Measurements from ENCODE around the gene IL5RA.

Gene IL5RA, protein sequence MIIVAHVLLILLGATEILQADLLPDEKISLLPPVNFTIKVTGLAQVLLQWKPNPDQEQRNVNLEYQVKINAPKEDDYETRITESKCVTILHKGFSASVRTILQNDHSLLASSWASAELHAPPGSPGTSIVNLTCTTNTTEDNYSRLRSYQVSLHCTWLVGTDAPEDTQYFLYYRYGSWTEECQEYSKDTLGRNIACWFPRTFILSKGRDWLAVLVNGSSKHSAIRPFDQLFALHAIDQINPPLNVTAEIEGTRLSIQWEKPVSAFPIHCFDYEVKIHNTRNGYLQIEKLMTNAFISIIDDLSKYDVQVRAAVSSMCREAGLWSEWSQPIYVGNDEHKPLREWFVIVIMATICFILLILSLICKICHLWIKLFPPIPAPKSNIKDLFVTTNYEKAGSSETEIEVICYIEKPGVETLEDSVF

DNA sequence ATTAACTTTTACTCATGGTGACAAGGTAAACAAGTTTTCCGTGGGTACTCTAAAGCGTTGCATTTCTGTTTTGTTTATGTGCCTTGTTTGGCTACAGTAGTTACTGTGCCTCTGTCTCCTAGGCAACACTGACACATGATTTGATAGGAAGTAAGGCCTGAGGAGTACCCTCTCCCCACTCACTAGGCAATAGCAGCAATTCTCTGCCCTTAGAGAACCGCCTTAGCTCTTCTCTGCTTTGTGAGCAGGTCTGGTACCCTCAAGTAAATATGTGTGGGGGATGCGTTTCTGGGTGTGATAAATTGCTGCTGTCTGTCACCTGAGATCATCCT lies at the start of gene IL5RA:
TSS of gene IL5RA (minus strand) at position 76 of the 332 bp plus-strand sequence. CDS start 5,390 bp downstream, outside the sequence.
- DNase-seq, result no peak

DNA sequence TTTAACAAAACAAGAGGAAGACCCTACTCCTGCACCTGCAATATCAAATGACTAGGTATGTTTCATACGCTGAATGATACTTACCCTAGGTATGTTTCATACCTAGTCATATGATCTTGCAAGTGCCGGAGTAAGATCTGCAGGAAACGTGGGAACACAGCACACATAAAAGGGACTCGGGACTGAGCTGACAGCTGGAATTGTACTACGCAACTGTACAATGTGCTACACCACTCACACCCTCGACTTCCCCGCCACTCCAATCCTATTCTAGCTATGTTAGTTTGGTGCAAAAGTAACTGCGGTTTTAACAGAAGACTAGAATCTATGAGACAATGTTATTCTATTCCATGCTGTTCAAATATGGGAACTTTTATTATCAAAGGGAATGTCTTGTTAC lies 47.3 kb upstream of the IL5RA start:
- no peak for DNase-seq

DNA sequence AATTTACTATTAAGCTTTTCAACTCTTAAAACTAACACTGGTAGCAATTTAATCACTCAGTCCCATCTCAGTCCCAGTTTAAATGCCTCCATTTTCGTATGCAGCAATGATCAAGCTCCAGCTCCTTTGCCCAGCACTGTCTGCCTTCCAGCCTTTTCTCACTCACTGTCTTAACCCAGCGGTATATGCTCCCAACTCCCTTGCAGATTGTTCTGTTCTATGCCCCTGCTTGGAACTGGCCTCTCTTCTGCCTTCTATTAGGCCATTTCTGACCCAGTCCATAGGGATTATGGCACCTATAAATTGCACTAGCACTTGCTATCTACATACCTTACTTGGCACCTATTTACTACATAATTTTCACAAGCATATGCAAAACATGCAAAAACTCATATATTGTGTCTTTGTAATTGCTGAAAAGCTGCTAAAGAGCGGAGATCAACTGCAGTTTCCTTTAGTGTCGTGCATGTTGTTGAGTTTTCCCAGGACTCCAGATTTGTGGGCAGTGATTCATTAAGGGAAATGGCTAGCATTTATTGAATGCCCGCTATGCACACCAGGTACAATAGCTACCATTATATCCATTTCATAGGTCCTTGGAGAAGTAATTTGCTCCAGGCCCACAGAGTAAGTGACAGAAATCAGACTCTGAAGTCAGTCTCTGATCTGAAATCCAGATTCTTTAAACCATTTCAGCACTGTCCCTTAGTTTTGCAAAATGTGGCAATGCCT lies 44.9 kb upstream of the IL5RA start:
- no peak for DNase-seq

DNA sequence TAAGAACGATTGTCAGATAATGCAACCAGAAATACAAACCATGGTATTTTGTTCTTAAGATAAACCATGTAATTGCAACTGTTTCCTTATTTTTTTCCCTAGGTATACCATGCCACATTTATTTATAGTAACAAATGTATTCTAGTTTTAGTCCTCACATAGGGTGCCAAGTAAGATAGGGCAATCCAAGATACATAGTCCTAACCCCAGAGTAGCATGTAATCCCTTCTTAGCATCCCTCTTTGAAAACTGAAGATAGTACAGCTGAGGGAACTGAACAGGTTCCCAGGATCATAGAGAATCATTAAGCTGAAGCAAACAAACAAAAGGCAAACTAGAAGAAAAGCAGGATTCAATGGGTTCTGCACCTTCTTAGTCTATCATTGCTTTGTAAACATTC lies 41.3 kb upstream of the IL5RA start:
- no peak for DNase-seq

DNA sequence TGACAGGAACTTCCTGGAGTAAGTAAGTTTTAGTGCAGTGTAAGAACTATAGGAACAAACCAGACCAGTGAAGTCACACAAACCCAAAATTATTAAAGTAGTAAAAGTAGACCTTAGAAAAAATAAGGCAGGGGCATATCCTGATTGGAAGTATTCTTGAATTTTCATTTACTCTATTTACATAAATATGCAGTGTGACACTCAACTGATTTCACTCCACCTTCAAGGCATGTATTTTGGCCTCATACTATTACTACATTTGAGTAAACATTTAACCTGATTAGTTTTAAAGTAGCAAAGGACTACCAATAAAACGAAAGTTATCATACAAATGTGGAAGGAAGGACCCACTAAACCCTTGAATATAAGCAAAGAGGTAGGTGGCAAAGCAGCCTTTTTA lies 39.4 kb upstream of the IL5RA start:
- DNase-seq, result no peak

DNA sequence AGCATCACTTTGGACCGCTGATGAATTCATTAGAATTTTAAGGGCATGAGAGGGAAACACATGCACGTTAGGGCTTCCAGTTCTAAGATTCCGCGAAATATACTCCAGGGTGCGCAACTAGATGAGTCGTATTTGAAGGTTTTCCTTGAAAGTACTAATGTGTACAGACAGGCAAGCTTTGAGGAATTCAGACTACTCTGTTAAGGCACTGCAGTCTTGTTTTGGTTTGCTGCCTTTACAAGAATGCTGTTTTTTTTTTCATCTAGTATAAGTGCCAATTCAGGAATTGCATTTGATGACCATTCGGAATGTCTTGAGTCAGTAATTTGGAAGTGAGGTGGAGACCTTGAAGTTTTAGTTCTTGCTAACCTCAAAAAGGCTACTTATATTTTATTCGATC lies 35.7 kb upstream of the IL5RA start:
- no peak for DNase-seq

- DNase-seq, result no peak
Measured at GRCh38 chr3:3141939-3142338, 31.8 kb upstream of the IL5RA start.

DNA sequence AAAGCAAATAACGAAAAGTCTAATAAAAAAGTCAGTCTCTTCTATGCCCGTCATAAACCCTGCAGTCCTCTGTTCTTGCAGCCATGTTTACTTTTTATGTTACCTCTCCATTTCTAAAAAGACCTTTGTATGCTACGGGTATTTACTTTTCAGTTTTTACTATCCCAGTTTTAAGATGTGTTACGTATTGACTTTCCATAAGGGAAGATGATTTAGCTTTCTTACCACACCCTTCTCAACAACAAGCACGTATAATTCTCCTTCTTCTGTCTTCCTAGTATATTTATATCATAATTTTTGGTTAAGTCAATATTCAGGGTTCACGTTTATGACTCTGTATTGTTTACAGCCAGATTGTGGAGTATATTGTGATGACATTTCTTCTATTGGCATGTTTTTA lies 27.4 kb upstream of the IL5RA start:
- no peak for DNase-seq

GRCh38 chr3:3134750-3135448 lies 24.7 kb upstream of the IL5RA start:
- DNase-seq, result no peak

GRCh38 chr3:3133500-3133899 lies 23.3 kb upstream of the IL5RA start:
- no peak for DNase-seq

DNA sequence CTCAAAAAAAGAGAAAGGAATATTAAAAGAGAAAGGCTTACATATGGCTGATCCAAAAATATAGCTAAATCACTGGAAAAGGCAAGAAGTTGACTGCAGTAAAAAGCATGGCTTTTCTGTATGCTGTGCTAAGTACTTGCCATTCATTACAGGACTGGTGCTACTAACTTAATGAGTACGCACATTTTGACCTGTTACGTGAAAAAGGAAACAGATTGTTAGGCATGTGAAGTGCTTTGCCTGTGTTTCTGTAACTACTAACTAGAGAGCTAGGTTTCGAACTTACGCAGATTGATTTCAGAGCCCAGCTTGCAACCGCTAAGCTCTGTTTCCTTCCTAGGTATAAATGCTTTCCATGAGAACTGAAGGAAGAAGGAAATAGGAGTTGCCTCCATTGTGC lies 19.4 kb upstream of the IL5RA start:
- DNase-seq, result no peak

DNA sequence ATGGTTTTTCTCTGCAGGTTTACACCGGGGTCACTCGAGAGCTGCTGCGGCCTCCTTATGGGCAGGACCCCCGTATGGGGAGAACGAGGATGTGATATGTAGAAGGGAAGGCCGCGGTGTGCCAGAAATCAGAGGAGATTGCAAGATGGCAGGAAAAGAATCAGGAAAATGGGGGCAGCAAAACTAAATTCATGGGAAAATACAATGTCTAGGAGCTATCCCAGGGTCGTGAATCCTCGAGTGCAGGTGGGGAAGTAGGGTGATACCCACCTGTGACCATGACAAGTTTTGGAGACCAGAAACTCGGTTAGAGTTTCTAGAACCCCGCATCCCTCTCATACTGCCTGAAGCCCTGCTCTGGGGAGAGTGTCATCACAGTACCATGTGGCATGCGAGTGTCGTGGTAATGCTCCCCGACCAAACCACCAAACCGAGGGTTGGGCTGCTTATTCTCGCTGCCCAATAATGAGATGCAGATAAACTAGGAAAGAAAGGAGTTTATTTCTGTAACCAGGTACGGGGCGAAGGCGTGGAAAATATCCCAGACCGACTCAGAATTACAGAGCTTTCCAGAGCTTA lies 17.3 kb upstream of the IL5RA start:
- no peak for DNase-seq

- DNase-seq, result peak; percentile 59
Measured at GRCh38 chr3:3126477-3127431, 16.6 kb upstream of the IL5RA start, which contains the start of gene TRNT1. TRNT1 (plus strand) TSS chr3:3126940; CDS start chr3:3129041, 2,101 bp downstream.

- no peak for DNase-seq
Measured at GRCh38 chr3:3125977-3126376, 15.8 kb upstream of the IL5RA start.

GRCh38 chr3:3119393-3119851 lies 9.2 kb upstream of the IL5RA start:
- no peak for DNase-seq

DNA sequence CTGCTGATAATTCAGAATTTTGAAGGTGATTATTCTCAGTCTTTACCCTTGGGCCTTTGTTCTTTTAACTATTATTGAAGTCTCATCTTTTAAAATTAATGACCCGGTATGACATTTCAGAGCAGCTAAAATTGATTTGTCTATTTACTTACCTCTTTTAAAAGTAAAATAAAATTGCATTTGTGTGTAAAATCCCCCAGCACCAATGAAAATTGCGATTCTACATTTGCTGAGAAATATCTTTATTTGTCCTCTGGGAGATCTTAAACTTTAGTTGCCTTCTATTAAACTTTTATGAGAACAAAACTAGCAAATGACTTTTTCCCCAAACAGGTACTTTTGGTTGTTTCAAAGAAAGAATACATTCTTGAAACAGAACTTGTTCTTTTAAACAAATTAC lies 7.5 kb upstream of the IL5RA start:
- no peak for DNase-seq

DNA sequence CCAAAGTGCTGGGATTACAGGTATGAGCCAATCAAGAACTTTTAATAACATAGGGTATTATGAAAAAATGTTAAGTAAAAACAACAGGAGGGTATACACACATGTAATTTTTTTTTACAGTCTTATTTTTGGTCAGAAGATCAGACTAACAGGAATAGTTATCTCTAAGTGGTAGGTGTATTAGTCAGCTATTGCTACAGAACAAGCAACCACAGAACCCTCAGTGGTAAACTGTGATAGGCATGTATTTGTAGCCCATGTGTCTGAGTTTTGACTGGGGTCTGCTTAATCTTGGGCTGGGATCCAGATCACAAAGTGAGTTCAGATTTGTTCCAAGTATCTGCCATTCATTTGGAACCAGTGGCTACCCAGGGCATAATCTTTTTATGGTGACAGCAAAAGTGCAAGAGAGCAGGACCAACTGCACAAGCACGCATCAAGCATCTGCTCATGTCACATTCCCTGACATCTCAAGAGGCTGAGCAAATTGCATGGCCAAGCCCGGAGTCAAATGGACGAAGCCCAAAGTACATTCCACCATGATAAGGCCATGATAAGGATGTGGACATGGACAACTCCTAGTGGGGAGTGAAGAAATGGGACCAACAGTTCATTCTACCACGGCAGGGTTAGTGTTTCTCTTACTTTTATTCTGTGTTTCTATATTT lies 3.0 kb upstream of the IL5RA start:
- no peak for DNase-seq

DNA sequence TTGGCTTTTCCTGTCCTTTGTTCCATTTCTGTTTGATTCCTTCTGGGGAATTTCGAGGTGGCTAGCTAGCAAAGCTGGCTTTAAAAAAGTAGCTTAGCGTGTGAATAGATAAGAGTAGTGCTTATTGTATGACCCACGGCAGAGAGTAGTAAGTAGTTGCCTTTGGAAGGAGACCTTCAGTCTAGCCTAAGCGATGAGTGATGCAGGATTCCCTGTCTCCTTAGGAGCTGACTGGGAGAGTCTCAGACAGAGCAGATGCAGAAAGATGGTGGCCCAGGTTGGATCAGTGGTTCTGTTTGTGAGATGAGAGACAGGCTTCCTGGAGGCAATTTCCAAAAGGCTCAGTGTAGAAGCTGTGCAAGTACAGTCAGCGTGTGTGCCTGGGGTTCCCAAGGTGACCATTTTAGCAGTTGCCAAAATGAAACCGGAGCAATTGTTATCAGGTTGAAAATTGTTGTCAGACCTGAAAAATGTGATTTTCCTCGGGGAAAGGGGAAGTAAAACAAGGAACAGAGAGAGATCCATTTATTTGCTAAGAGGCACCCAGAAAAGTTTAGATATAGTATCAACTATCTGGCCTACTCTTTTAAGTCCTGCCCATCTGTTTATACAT lies 681 bp upstream of the IL5RA start:
- no peak for DNase-seq

GRCh38 chr3:3109407-3110298 lies 521 bp downstream of the IL5RA start:
- DNase-seq, result no peak

DNA sequence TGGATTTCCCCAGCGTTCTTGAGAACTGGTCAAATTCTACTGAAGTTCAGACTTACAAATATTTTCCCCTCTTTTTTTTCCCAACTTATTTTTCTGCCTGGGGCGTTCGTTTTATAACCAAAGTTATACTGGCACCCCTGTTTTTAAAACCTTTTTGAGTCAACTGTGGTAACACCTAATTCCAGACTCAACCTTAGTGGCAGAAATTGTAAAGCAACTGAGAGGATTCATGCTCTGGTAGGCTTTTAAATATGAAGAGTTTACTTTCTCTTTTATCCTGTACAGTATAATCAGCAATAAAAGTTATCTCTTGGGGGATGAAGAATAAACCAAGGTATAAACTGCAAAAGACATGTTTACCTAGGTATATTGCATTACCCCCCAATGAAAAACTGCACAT lies 2.3 kb downstream of the IL5RA start:
- no peak for DNase-seq
